ENCODE results near the gene CFAP57. TPM values are rescaled to one million over a fixed set of nuclear protein-coding genes. Genes with fewer than 3 reads are reported as not detected.

Gene CFAP57
- total and polyA plus RNA-seq, 2 of the 8 experiments (the other 6 are each of a cell fraction or from before 2014, with no cell fraction given), result 0.20 to 0.80 TPM

DNA sequence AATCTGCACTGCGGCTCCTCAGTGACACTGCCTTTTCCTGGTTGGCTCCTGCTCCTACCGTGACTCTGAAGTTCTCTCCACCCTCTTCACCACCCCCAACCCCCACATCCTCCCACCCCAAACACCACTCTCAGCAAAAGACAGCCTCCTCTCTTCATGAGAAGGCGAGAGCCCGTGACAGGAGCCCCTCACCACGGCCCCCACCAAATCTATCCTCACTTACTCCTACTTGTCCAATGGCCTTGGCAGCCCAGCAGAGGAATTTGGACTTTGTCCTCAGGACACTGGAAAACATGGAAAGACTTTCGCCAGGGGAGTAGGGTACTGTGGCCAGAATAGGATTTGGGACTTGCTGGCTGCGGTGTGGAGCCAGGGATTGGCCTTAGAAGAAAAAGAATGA is 104.5 kb downstream of the CFAP57 start (continued):
- TF ChIP-seq JUN (IDR thresholded peaks at IDR 0.05; ENCODE audit: low read depth, low read length), result no peak
- TF ChIP-seq ASH2L (IDR thresholded peaks at IDR 0.05; ENCODE audit: low read length), result no peak
- TF ChIP-seq BACH1 (IDR thresholded peaks at IDR 0.05; ENCODE audit: low read length), result no peak
- TF ChIP-seq CBX8 (IDR thresholded peaks at IDR 0.05; ENCODE audit: borderline replicate concordance, low read depth, low read length), result no peak

Data from H1 (cell line).